NCI-H82 treated with DMSO at 0.1 percent for 48 hours (cell line): Measurements from ENCODE around the gene BAIAP2L2.
"Not testable (repeated sequence)": the region's sequence is repeated elsewhere in the genome, so short reads cannot be mapped to it uniquely, and the experiment has no call there.

Experiments
- DNase-seq: peaks from one replicate; lab custom pipeline; 2025; ENCODE audit not compliant: unreplicated experiment; lab: John Stamatoyannopoulos, UW

BAIAP2L2 gene

DNA sequence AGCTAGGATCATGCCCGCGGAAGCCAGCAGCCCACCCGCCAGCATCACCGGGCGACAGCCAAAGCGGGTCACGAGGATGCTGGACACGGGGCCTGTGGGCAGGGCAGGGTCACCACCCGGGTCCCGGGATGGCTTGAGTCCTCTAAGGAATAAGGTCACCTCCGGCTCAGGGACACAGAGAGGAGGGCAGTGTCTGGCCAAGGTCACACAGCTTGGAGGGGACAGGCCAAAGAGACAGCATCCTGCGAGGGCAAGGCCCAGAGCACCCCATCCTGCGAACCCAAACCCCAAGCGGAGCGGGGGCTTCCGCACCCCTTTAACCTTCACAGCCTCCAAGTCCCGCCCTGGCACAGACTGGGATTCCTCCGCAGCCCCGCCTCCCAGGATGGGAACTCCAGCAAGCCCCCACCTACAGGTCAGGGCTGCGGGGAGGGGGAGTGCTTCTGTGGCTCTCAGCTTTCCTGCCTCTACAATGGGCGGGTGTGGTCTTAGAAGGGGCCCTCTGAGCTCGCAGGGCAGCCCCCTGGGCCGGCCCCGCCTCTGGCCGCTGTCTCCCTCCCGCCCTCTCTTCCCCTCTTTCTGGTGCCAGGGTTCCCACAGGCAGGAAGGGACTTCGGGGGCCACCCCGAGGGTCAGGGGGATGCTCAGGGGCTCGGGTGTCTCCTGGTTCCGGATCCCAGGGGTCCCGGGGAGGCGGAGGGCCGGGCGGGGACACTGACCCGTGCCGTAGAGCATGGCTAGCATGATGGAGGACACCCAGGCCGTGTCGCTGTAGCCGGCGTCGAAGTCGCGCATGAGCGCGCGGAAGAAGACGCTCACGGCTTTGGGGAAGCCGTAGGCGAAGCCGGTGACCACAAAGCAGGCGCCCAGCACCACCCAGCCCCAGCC is 28.3 kb downstream of the BAIAP2L2 start:
- no peak for DNase-seq

DNA sequence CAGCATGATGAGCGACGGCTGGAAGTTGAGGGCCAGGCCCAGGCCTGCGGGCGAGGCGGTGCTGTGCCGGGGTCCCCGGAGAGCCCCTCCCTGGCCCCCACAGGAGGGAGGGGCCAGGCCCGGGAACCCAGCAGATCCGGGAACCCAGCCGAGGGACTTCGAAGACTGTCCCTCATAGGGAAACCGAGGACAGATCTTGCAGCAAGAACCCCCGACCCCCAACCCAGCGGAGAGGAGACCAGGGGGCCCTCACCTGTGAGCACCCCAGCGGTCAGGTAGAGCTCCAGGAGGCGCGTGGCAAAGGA is 28.9 kb downstream of the BAIAP2L2 start:
- no peak for DNase-seq

DNA sequence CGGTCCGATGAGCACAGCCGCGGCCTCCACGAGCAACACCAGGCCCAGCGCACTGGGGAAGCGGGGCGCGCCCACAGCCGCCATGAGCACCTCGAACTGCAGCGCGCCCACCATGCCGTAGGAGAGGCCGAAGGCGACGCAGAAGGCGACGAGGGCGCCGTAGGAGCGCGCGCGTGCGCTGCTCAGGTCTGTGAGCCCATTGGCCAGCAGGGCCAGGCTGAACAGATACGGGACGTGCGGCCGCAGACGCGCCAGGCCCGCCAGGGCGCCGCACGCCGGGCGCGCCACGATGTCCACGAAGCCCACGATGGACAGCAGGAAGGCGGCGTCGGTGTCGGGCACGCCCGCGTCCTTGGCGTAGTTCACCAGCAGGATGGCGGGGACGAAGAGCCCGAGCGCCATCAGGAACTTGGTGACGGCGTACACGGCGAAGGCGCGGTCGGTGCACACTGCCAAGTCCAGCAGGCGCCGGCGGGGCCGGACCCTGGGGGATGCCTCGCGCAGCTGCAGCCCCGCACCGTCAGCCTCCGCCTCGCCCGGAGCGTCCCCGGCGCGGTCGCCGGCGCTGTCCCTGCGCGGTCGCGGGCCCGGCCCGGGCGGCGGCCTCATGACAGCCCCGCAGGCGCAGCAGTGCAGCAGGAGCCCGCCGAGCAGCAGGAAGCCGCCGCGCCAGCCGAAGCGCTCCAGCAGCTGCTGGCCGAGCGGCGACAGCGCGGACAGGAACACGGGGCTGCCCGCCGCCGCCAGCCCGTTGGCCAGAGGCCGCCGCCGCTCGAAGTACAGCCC is 29.4 kb downstream of the BAIAP2L2 start:
- DNase-seq = no peak

DNA sequence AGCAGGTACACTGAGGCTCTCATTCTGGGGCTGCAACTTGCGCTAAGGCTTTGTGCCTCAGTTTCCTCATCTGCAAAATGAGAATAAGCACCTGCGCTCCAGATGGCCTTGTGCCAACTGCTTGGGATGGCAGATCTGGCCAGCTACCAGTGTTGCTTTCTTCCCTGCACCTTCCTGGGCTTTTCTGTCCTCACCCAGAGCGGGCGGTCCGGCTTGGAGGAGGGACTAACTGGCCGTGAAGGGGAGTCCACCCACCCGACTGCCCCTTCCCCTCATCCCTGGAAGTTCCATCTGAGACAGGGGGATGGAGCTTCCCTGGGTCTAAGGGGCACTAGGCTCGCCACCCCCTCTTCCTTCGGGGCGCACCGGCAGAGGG is 30.0 kb downstream of the BAIAP2L2 start:
- no peak for DNase-seq

DNA sequence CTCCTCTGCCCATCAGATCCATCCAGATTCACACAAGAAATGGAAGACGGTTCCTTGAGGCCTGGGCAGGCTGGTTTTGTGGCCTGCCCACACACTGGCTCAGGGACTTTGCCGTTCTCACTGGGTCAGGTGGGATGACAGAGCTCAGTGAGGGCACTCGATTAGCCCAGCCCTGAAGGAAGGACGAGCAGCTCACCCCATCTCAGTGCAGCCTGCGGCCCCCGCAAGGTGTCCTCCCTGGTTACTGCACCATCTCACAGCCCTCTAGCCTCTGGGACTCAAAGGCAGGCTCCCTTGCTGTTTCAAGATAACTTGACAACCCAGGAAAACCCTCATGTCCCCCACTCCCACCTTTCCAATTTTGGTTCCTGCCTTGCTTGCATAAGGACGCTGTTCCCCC is 30.7 kb downstream of the BAIAP2L2 start:
- DNase-seq = no peak

DNA sequence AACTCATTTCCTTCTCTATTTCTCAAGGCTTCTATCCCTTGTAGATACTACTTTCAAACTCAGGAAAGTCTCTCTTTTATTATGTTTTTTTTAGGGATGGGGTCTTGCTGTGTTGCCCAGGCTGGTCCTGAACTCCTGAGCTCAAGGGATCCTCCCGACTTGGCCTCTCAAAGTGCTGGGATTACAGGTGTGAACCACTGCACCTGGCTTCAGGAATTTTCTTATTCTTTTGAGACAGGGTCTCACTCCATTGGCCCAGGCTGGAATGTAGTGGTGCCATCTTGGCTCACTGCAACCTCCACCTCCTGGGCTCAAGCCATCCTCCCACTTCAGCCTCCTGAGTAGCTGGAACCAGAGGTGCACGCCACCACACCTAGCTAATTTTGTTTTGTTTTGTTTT is 31.3 kb downstream of the BAIAP2L2 start:
- DNase-seq = not testable (repeated sequence)

DNA sequence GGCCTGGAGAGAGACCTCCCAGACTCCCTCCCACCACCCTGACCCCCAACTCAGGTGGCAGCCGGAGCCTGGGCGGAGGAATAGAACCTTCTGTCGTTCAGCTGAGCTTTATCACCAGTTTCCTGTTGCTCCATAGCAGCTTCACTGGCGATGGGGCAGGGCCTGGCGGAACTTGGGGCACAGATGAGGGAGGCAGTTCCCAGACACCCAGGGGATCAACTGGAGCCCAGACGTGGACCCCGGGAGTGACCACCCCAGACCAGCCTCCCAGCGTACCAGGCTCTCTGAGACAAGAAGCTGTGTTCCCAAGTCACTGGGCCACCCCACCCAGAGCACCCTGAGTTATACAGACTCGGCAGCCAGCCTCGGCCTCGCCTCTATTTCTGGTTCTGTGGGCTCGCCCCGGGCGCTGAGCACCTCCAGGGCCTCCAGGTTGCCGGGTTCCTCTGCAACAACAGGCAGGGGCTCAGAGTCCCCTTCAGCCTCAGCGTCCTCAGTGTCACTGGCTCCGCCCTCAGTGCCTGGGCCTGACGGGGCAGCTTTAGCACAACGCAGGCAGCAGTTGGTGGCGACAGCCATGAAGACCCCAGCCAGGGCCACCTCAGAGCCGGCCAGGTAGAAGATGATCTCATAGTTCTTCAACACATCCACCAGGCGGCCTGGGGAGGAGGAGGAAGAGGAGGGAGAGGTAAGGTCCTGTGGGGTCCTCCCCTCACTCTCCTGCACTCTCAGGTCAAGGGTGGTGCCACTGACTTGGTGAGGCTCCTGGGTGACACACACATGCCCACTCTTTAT is 32.2 kb downstream of the BAIAP2L2 start:
- DNase-seq = no peak

DNA sequence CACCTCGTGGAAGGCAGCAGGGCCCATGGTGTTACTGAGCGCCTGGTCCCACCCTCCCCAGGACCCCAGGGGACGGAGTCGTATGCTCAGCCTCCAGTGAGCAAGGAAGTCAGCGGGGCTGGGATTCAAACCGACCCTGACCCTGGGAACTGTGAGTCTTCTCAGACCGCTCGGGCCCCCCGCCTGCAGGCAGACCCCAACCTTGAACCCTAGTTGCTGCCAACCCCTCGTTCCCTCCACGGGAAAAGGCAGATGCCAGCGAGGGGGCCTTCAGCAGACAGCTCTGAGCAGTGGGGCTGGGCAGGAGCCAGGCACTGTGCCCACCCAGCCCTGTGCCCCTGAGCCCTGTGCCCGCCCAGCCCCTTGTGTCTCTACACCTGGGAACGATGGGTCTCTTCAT is 32.9 kb downstream of the BAIAP2L2 start:
- no peak for DNase-seq

DNA sequence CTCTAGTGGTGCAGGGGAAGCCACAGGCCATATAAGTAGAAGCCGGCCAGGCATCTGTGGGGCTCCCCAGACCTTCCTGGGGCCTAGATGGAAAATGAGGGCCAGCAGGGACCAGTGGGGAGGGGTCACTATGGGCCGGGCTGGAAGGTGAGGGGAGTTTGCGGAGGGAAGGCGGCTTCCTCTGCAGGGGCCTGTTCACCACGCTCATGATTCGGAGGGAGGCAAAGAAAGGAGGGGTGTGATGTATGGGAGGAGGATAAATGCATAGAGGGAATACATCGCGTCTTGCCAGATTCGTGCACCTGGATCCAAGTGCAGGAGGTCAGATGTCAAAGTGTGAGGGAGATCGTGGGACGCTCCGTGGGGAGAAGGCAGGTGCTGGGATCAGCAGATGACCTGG is 33.4 kb downstream of the BAIAP2L2 start:
- no peak for DNase-seq

DNA sequence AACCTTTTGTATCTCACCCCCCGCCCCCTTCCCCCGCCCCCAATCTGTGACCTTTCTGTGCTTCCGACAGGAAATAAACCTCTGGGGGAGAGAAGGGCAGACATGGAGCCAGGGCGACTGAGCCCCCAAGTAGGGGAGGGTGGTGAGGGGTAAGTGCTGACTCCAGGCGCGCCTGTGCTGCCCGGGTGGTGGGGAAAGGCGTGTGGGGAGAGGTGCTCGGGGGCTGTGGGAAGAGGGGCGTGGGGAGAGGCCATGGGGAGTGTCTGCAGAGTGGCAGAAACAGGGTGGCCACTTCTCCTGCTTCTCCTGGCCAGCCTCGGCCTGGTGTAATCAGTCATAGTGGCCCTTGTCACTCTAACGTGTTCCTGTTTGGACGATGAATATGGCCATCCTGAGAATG is 34.5 kb downstream of the BAIAP2L2 start:
- no peak for DNase-seq

DNA sequence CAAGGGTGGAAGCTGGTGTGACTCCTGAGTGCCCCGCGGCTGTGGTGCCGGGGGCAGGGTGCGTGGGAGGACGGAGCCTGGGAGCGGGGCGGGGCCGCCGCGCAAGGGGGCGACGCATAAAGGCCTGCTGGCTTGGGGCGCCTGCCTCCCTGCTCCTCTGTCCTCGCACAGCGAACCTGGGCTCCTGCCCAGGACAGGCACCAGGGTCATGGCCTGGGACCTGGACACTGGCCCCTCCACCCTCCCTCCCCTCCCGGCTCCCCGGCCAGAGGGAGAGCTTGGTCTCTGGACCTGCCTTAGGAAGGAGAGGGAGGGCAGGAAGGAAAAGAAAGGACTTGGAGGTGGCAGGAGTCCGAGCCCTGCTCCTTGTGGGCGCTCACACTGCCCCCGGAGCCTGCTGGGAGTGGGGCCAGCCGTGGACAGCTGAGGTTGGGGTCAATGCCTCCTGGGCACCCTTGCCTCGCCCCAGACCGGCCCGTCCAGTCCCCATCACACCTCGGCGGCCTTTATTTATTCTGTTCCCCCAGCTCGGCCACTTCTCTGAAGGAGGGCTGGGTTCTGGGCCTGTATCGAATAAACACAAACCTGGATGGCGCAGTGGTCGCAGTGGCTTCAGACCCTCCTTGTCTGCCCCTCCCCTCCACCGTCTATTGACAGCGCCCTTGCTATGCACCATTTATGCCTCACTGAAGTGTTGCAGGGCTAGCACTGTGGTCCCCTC is 35.2 kb downstream of the BAIAP2L2 start:
- no peak for DNase-seq

DNA sequence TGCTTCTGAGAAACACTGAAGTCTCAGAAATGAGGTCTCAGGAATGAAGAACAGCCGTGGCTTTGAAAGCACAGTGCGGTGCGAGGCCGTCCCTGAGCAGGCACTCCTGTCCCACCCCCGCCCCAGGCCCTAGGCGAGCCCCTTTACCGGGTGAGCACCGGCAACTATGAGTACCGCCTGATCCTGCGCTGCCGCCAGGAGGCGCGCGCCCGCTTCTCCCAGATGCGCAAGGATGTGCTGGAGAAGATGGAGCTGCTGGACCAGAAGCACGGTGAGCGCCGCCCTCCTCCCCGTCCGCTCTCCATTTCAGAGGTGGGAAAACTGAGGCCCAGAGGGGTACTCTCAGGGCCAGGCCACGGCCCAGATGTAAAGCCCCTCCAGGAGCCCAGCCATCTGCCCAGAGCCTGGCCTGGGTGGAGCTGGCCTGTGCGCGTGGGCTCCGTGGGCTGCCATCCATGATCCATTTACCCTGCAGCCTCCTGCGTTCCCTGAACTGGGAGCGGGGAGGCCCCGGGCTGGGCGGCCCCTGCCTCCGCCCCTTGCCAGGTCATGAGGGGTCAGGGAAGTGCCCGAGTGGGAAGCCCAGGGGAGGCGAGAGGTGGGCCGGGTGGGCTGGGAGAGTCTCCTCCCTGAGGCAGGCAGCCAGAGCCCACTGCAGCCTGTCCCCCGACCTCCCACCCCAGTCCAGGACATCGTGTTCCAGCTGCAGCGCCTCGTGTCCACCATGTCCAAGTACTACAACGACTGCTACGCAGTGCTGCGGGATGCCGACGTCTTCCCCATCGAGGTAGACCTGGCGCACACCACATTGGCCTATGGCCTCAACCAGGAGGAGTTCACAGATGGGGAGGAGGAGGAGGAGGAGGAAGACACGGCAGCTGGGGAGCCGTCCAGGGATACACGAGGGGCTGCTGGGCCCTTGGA is 36.0 kb downstream of the BAIAP2L2 start:
- no peak for DNase-seq

DNA sequence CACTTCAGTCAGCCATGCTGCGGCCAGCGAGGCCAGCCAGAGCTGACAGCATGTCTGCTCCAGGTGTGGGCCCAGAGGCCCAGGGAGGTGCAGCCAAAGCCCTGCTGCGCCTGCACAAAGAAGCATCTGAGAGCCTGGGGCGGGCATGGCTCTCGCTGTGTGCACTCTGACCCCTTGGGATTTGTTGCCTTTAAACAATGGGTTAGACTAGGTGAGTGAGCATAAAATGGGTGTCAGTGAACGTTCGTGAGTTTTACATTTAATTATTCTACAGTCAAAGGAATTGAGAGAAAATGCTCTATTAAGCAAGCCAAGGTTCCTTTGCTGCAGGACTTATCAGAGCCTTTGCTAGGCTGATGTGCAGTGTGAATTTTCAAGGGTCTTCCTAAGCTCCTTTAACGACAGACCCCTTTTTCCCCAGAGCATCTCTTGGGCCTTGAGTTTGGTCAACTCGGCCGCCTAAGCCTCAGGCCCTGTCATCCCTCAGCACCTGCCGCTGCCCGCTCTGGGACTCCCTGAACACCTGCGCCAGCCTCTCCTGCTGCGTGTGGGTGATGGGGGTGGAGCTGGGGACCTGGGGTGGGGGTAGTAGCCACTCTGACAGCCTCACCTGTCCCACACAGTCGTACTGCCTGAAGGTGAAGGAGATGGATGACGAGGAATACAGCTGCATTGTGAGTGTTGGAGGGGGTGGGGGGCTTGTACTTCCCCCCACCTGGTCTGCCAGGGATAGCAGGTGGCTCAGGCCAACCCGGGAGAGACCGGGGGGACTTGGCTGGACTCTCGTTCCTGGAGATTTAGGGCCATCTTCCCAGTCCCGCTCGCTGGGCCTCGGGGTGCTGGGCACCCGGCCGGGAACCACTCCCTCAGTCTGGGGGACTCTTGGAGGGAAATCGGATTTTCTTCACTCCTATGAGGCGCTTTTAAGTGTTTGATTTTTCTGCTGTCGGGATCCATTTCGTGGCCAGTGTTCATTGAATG is 37.0 kb downstream of the BAIAP2L2 start:
- DNase-seq = no peak

DNA sequence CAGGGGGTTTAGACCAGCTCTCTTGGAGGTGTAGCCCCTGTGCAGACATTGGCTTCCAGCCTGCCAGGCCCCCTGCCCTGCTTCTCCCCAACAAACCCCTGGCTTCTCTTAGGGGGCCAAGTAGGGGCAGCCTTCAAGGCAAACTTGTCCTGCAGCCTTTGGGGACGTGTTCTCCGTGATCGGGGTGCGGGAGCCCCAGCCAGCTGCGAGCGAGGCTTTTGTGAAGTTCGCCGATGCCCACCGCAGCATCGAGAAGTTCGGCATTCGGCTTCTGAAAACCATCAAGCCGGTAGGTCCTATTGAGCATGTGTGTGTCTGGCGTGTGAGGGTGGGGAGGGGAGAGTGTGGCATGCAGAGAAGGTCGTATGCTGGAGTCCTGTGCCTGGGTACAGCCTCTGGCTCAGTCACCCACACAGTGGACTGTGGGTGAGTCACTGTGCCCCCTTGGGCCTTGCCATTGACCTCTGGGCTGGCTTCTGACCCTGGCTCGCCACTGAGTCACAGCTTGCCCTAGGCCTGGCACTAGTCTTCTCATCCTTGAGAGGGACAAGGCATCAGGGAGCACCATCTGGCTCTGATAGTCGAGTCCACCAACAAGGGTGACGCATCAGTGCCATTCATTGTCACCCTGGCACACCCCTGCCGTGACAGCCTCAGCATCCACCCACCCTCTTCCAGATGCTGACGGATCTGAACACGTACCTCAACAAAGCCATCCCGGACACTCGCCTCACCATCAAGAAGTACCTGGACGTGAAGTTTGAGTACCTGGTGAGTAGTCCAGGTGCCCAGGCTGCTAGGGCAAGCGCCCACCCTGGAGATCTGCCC is 37.9 kb downstream of the BAIAP2L2 start:
- DNase-seq = no peak

DNA sequence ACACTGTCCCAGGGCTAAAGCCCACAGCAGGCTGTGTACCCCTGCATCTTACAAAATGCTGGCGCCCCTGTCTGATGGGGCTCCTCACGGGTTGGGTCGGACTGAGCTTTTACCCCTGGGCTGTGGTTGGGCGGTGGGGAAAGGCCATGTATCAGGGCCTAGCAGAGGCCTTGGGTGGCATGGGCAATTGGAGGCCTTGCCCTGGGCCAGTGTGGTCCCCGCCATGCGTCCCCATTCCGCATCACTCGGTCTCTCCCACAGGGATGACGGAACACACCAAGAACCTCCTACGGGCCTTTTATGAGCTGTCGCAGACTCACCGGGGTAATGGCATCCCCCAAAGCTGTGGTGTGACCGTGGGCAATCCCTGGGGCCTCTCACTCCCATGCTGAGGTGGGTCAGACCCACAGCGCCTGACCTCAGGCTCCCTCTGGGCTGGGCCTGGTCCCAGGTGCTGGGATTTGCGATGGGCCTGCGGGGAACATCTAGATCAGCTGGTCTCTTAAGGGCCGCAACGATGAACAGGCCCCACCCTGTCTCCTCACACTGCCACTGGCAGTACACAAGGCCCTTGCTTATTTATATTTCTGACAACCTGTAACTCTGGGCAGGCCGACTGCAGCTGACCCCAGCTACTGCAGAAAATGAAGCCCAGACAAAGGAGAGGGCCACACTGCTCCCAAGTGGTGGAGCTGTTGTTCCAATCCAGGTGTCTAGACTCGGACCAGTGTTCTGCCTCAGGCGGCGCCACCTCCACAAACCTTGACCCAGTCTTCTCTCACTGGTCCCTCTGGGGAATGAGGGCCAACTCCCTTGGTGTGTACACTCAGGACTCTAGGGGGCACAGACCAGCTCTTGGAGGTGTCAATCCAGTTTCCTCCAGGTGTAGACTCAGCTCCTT is 38.8 kb downstream of the BAIAP2L2 start:
- DNase-seq = no peak

DNA sequence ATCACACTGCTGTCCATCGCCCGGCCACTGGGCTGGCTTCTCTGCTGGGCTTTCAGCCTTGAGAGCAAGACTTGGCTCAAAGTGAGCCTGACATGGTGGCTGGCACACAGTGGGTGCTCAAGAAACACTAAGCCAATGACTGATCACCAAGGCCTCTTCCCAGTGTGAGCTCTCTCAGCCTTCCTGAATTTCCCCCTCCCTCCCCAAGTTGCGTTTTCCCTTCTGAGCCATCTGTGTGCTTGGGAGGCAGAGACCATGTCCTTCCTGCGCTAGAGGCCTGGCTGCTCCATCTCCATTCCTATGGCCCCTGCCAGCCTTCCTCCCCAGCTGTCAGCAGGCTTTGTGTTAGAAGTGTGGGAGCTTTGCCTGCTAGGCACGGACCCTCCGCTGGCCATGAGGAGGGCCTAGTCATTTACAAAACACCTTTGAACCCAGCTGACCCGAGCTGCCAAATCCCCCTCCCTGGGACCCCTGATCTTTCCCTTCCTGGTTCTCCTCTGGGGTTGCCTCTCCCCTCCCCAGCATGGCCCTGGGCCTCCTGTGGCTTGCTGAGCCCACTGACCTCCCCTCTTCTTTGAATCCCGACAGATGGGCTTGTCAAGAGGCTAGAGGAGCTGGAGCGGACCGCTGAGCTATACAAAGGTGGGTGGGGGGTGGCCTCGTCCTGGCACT is 40.1 kb downstream of the BAIAP2L2 start:
- no peak for DNase-seq
